GM12878 (cell line): Measurements from ENCODE around the gene HCN4. TPM values are rescaled to one million over a fixed set of nuclear protein-coding genes. Genes with fewer than 3 reads are reported as not detected.

Experiments
- ATAC-seq: fragments of 200-7000 bp; cut with Tn5 transposase; 3 replicates; pipeline ENCODE4 v1.9.1; 2020; ENCODE audit warnings: mild to moderate bottlenecking, moderate library complexity
- BruUV-seq: library from RNA; stranded (reverse); fragments of 400-500 nt; replicated peaks from 2 replicates; lab custom pipeline; 2021; lab: Mats Ljungman, UMichigan
- CTCF ChIA-PET: fragments of 300-600 bp; sonication (Branson Sonifier 250); formaldehyde crosslinking; extraction: SDS; loops from one replicate; lab custom pipeline; 2021; ENCODE audit warnings: inconsistent platforms; lab: Yijun Ruan, JAX
- POLR2A ChIA-PET: fragments of 350-600 bp; formaldehyde crosslinking; extraction: SDS; loops from one replicate; lab custom pipeline; 2021; ENCODE audit warnings: inconsistent platforms; lab: Charles Lee
- RAD21 ChIA-PET: fragments of 300-600 bp; sonication (Branson Sonifier 250); formaldehyde crosslinking; loops from one replicate; lab custom pipeline; 2023; ENCODE audit warnings: antibody characterized with exemption; ENCODE audit not compliant: unreplicated experiment; lab: Charles Lee
- SMC1A ChIA-PET: fragments of 300-600 bp; sonication (Branson Sonifier 250); formaldehyde crosslinking; loops from one replicate; lab custom pipeline; 2023; ENCODE audit not compliant: unreplicated experiment, uncharacterized antibody; lab: Charles Lee
- DNase-seq: peaks from one replicate; pipeline ENCODE4 v3.0.0-alpha.2; 2011; ENCODE audit warnings: low read depth, low spot score
- FAIRE-seq: peaks from 3 replicates; lab custom pipeline; 2011; peaks lifted over from hg19 to GRCh38; lab: Jason Lieb, UNC
- H2AFZ ChIP-seq: 2 replicates; pipeline ENCODE4 v1.6.0; 2011; ENCODE audit warnings: low read depth, low read length, control low read depth; ENCODE audit not compliant: control insufficient read depth
- H3K27ac ChIP-seq: 2 replicates; pipeline ENCODE4 v1.5.1; 2011; ENCODE audit warnings: control low read depth; ENCODE audit not compliant: control insufficient read depth, insufficient read depth
- H3K27me3 ChIP-seq, 2 experiments: replicated peaks in 1 of 2; 2 replicates each; pipeline versions ENCODE4 v1.6.0 to v1.6.1; 2011; ENCODE audit warnings: low read length in 1 of 2; ENCODE audit not compliant: control insufficient read depth in 2 of 2, insufficient read depth in 2 of 2
- H3K36me3 ChIP-seq, 2 experiments: 2 replicates each; pipeline ENCODE4 v1.5.1; 2011; ENCODE audit warnings: low read length in 1 of 2; ENCODE audit not compliant: control insufficient read depth in 2 of 2, insufficient read depth in 2 of 2
- H3K4me1 ChIP-seq: 2 replicates; pipeline ENCODE4 v1.6.1; 2011; ENCODE audit warnings: mild to moderate bottlenecking, low read length, moderate library complexity, mixed read lengths; ENCODE audit not compliant: control insufficient read depth, insufficient read depth
- H3K4me2 ChIP-seq: 2 replicates; pipeline ENCODE4 v1.6.0; 2011; ENCODE audit warnings: control low read depth; ENCODE audit not compliant: control insufficient read depth, insufficient read depth
- H3K4me3 ChIP-seq: fragments of 200-600 bp; sonication (generic); 2 replicates; pipeline ENCODE4 v1.5.1; 2016
- H3K79me2 ChIP-seq: 2 replicates; pipeline ENCODE4 v1.6.0; 2011; ENCODE audit warnings: low read length; ENCODE audit not compliant: control insufficient read depth, insufficient read depth
- H3K9ac ChIP-seq: 2 replicates; pipeline ENCODE4 v1.8.0; 2011; ENCODE audit warnings: low read length, control low read depth, mixed read lengths; ENCODE audit not compliant: control insufficient read depth, insufficient read depth
- H3K9me3 ChIP-seq: replicated peaks from 3 replicates; pipeline ENCODE4 v1.5.1; 2011; ENCODE audit warnings: mild to moderate bottlenecking, low read length; ENCODE audit not compliant: control insufficient read depth, insufficient read depth
- H4K20me1 ChIP-seq: 2 replicates; pipeline ENCODE4 v1.6.0; 2011; ENCODE audit not compliant: control insufficient read depth, insufficient read depth
- BCL11A ChIP-seq: IDR thresholded peaks from 2 replicates; pipeline ENCODE4 v1.6.1; 2011; ENCODE audit warnings: low read depth, low read length
- CEBPB ChIP-seq, 2 experiments: fragments of 150-350 bp in 1 of 2; IDR thresholded peaks; 2 replicates each; pipeline ENCODE4 v1.6.1; 2012 to 2014; ENCODE audit warnings: low read depth in 2 of 2, low read length in 2 of 2, borderline replicate concordance in 1 of 2, inconsistent platforms in 1 of 2
- FOXM1 ChIP-seq: IDR thresholded peaks from 2 replicates; pipeline ENCODE4 v1.6.1; 2012; ENCODE audit warnings: low read depth, mild to moderate bottlenecking, inconsistent platforms, low read length, moderate library complexity
- KDM1A ChIP-seq: fragments of 200-600 bp; sonication (generic); IDR thresholded peaks from 2 replicates; pipeline ENCODE4 v1.6.1; 2016; ENCODE audit warnings: borderline replicate concordance
- NFXL1 ChIP-seq: fragments of 450-650 bp; IDR thresholded peaks from 2 replicates; pipeline ENCODE4 v1.6.1; 2017; ENCODE audit warnings: antibody characterized with exemption, mild to moderate bottlenecking, borderline replicate concordance
- PRDM15 ChIP-seq: fragments of 450-650 bp; formaldehyde crosslinking; IDR thresholded peaks from 2 replicates; pipeline ENCODE4 v1.4.0; 2020; ENCODE audit warnings: mild to moderate bottlenecking, moderate library complexity
- RBBP5 ChIP-seq: fragments of 200-600 bp; sonication (generic); conservative IDR thresholded peaks from 2 replicates; pipeline ENCODE4 v1.6.1; 2016
- RCOR1 ChIP-seq: conservative IDR thresholded peaks from 2 replicates; pipeline ENCODE4 v1.6.1; 2012; ENCODE audit warnings: low read depth, low read length, improper control_type of control experiment
- RUNX3 ChIP-seq: IDR thresholded peaks from 2 replicates; pipeline ENCODE4 v1.6.1; 2012; ENCODE audit warnings: low read length, inconsistent platforms
- SMAD5 ChIP-seq: IDR thresholded peaks from 2 replicates; pipeline ENCODE4 v1.6.1; 2016; ENCODE audit warnings: antibody characterized with exemption, low read depth
- SMARCA5 ChIP-seq: fragments of 450-650 bp; IDR thresholded peaks from 2 replicates; pipeline ENCODE4 v1.6.1; 2017; ENCODE audit warnings: mild to moderate bottlenecking
- SPI1 ChIP-seq: IDR thresholded peaks from 2 replicates; pipeline ENCODE4 v1.6.1; 2011; ENCODE audit warnings: low read depth, mild to moderate bottlenecking, low read length, moderate library complexity, borderline replicate concordance; ENCODE audit not compliant: insufficient read depth
- SUPT20H ChIP-seq: IDR thresholded peaks from 2 replicates; pipeline ENCODE4 v1.6.1; 2011; ENCODE audit warnings: low read depth, mild to moderate bottlenecking, low read length, moderate library complexity, borderline replicate concordance; ENCODE audit not compliant: control insufficient read depth
- TCF12 ChIP-seq: IDR thresholded peaks from 2 replicates; pipeline ENCODE4 v1.6.1; 2011; ENCODE audit warnings: low read depth, mild to moderate bottlenecking, low read length
- YY1 ChIP-seq: IDR thresholded peaks from 2 replicates; pipeline ENCODE4 v1.6.1; 2011; ENCODE audit warnings: low read depth, mild to moderate bottlenecking, low read length
- ZZZ3 ChIP-seq: IDR thresholded peaks from 2 replicates; pipeline ENCODE4 v1.6.1; 2011; ENCODE audit warnings: low read depth; ENCODE audit not compliant: control insufficient read depth, insufficient read length
- WGBS: methylation state at CpG from one replicate; pipeline ENCODE4 v1.1.6; 2016; ENCODE audit warnings: low lambda C conversion rate; ENCODE audit not compliant: insufficient replicate concordance, insufficient coverage; ENCODE audit errors: missing lambda C conversion rate; 5-methylcytosine and 5-hydroxymethylcytosine counted together
- in situ Hi-C: fragments of 300-500 bp; cut with MboI; formaldehyde crosslinking; loops from 9 replicates; pipeline ENCODE4 v1.14.3; 2018; ENCODE audit warnings: mixed read lengths
- intact Hi-C: fragments of 100-400 bp; cut with micrococcal nuclease; formaldehyde crosslinking; loops from one replicate; pipeline ENCODE4 v1.14.2; 2022; ENCODE audit not compliant: unreplicated experiment
- polyA plus RNA-seq, 11 experiments: library from polyadenylated mRNA; depleted of rRNA in 4 of 11; unstranded in 6 of 11; stranded (reverse) in 5 of 11; fragments of >200 nt; fragmentation: Nextera tagmentation in 4 of 11; fragmentation: Illumina TruSeq in 1 of 11; extraction: Ambion mirVana in 4 of 11; extraction: Trizol in 1 of 11; gene quantifications; 1 replicate in 1 of 11; 2 replicates in 10 of 11; pipeline versions ENCODE4 v1.2.1 to v1.2.3, GENCODE V29; 2011 to 2016; ENCODE audit warnings: inconsistent platforms in 2 of 11, missing spikeins in 2 of 11, low read depth in 1 of 11
- total RNA-seq, 4 experiments: library from RNA; depleted of rRNA in 3 of 4; stranded (reverse); fragments of >200 nt in 3 of 4; fragmentation: Illumina TruSeq in 1 of 4; extraction: Trizol in 1 of 4; gene quantifications; 2 replicates each; pipeline versions ENCODE4 v1.2.1 to v1.2.3, GENCODE V29; 2013 to 2021

HCN4 gene
- total and polyA plus RNA-seq, 10 of the 15 experiments (the other 5 are each of a cell fraction or from before 2014, with no cell fraction given): 0.03 to 0.10 TPM; not detected in 8

DNA sequence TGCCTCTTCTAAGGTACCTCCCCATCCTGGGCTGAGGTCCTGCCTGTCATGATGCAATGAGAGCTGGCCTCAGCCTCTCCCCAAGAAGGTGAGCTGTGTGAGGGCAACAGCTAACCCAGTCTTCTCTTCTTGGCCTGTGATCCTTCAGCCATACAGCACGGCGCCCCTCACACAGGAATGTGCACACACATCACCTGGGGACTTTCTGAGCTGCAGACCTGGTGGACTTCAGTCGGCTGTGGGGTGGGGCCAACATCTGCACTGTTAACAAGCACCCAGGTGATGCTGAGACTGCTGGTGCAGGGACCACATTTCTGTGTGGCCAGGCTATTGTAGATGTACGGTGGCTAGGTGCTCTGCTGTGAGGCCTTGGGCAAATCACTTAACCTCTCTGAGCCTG lies 14.5 kb downstream of the HCN4 start:
- ChIA-PET RAD21 (no interaction called here), POLR2A (interaction anchor here (0.6 kb wide), 1 partner anchor 39 kb away, joined by 5 read pairs; no protein-coding TSS in a partner anchor), CTCF (no interaction called here), SMC1A (no interaction called here)
- ATAC-seq (no peak), DNase-seq (no peak), FAIRE-seq (no peak)
- H2AFZ ChIP-seq: no peak overlapping the region
- no peaks in the 10 kb centered on the region; a peak in 1 of 4 replicates for H3K27me3 ChIP-seq
- no peaks in the 10 kb centered on the region for H4K20me1 ChIP-seq
- H3K9me3 ChIP-seq: no peaks in the 10 kb centered on the region
- in situ Hi-C loops: no loop called here
- intact Hi-C loops: no loop called here
- no peaks in the 10 kb centered on the region for H3K36me3 ChIP-seq
- H3K4me1 ChIP-seq: no peaks in the 10 kb centered on the region
- WGBS: 43% methylated on average over 4 of the region's 4 CpGs
- no peak overlapping the region for H3K9ac ChIP-seq
- no peaks in the 10 kb centered on the region for H3K79me2 ChIP-seq
- no TSS peak for BruUV-seq
- H3K4me3 ChIP-seq: no peak overlapping the region
- TF ChIP-seq SUPT20H (no peak), SPI1 (no peak), YY1 (no peak), TCF12 (no peak), RCOR1 (no peak), SMAD5 (no peak), RUNX3 (no peak), PRDM15 (CRISPR knock-in tag) (no peak), RBBP5 (no peak), SMARCA5 (no peak), CEBPB (IDR thresholded peaks at IDR 0.05; ENCODE audit: borderline replicate concordance in 1 of 2, low read depth in 2 of 2, low read length in 2 of 2) (no peak), ZZZ3 (no peak), KDM1A (no peak), NFXL1 (no peak), BCL11A (no peak), FOXM1 (no peak)
- H3K4me2 ChIP-seq: no peak overlapping the region
- no peak overlapping the region for H3K27ac ChIP-seq
